Measurements from ENCODE around the gene ZNF488.

The ZNF488 gene

DNA sequence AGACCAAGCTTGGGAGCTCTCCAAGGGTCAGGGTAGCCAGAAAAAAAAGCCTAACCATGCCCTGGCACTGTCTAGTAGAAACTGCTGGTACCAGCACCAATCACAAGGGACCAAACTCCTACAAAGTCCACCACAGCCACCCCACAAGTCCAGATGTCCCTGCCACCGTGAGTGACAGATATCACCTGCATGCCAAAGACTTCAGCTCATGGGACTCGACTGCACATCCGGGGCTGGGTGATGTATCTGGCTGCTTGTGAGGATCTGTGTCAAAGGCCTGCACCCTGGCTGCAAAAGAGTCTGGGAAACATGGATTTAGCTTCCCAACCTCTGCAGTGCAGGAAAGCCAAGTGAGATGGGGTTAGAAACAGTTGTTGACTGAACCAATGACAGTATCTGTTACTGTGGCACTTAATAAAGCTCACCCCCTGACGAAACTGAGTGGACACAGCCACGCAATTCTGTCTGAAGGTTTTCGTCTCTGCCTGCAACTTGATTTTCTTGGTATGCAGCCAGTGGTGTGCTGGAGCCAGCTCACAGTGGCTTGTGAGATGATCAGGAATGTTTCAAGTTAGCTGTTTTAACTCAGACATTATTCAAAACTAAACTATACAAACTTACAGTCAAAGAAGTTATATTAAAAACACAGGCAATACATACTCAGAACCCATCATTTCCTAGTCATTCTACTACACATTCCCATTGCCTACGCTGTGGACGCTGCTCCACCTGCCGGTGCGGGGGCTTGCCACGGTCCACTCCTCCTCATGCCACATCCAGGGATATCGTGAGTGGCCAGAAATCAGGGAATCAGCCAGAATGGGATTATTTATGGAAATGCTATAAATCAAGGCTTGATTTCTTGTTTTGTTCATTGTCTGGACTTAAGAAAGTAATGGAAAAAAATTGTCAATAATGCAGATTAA, 9.2 kb downstream of the ZNF488 start:
- Histone ChIP-seq H3K9ac (no peak overlapping the region), H3K4me1 (peaks cover 38% of the 10 kb centered on the region), H3K36me3 (no peaks in the 10 kb centered on the region), H3K27ac (no peak overlapping the region), H4K20me1 (no peaks in the 10 kb centered on the region), H3K4me3 (no peak overlapping the region), H3K4me2 (no peak overlapping the region), H3K27me3 (peaks cover 15% of the 10 kb centered on the region), H3K9me3 (no peaks in the 10 kb centered on the region)
- no peak for TF ChIP-seq Cebpa-rat (IDR thresholded peaks at IDR 0.05)

DNA sequence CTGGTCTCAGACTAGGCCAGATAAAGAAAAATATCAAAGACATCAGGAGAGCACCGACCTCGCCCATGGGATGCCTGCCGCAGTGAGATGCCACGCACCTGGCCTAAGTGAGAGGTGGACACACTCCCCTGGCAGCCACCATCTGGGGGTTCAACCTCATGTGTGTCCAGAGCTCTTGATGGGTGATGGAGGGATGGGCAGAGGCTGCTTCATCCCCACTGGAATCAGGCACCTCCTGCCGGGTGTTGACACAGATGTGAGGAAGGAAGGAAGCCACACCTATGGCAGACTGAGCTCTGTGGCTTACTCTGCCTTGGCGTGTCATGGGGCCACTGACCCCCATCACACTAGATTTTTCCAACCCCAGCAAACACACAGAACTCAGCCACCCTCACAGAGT, 11.4 kb downstream of the ZNF488 start:
- no peaks in the 10 kb centered on the region for H3K36me3 ChIP-seq
- TF ChIP-seq Cebpa-rat (IDR thresholded peaks at IDR 0.05): no peak
- no peak overlapping the region for H3K4me3 ChIP-seq
- H3K9ac ChIP-seq: no peak overlapping the region
- H4K20me1 ChIP-seq: no peaks in the 10 kb centered on the region
- peaks cover 10% of the 10 kb centered on the region for H3K27me3 ChIP-seq
- H3K9me3 ChIP-seq: no peaks in the 10 kb centered on the region
- no peak overlapping the region for H3K27ac ChIP-seq
- H3K4me1 ChIP-seq: peaks cover 38% of the 10 kb centered on the region
- peak overlapping the region; percentile 33; the same call in 1 of the 2 replicates for H3K4me2 ChIP-seq

DNA sequence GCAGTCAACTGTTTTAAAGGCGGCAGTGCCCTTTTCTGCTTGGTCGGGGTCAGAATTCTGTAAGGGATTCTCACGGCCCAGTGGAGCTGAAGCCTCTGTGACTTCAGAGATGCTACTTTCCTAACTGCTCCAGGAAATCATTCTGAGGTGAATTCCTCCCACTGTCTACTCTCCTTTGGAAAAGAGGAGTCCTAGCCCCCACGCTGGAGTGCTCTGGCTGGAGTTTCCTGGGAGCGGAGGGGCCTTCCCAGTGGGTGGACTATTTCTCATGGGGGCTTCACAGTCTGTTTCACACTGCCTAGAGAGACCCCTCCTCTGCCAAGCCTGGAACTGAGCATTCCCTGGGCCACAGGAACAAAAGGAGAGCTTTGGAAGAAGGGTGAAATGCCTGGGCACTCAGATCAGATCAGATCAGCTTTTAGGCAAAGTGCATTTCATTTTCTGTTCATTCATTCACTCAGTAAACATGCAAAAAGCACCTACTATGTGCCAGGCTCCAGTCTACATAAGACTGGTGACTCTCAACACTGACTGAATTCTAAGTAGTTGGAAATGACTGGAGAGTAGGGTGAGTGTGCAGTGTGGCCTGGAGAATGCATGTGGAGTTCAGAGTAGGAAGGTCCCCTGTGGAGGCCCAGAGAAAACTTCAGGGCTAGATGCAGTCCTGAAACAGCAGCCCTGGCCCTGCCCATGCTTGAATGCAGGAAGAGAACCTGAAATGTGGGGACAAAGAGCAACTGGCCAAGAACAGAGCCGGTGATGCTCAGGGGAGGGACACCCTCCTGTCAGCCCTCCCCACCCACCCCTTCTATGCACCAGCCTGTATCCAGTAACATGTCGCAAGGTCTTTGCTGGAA, 12.2 kb downstream of the ZNF488 start:
- no peak overlapping the region for H3K27ac ChIP-seq
- peaks cover 36% of the 10 kb centered on the region for H3K4me1 ChIP-seq
- H3K9ac ChIP-seq: no peak overlapping the region
- no peaks in the 10 kb centered on the region for H3K9me3 ChIP-seq
- no peaks in the 10 kb centered on the region for H3K36me3 ChIP-seq
- TF ChIP-seq Cebpa-rat (IDR thresholded peaks at IDR 0.05): no peak
- H3K27me3 ChIP-seq: peaks cover 3% of the 10 kb centered on the region
- no peak overlapping the region for H3K4me3 ChIP-seq
- H3K4me2 ChIP-seq: no peak overlapping the region
- no peaks in the 10 kb centered on the region for H4K20me1 ChIP-seq

DNA sequence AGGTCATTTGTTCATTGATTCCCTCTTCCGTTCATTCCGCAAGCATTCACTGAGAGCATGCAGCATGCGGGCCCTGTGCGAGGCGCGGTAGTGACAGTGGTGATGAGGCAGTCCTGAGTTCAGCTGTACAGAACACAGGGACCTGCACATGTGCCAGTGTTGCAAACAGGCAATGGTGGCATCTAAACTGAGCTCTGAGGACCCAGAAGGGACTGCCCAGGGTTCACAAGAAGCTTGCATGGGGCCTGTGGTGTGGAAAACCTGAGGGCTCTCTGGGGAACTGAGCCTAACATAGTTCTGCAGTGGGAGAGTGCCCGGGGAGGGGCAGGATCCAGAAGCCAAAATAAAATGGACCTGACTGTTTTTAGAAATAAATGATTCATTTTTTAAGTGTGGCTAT, 13.2 kb downstream of the ZNF488 start:
- H3K36me3 ChIP-seq: no peaks in the 10 kb centered on the region
- no peak overlapping the region for H3K9ac ChIP-seq
- no peak for TF ChIP-seq Cebpa-rat (IDR thresholded peaks at IDR 0.05)
- no peak overlapping the region for H3K4me3 ChIP-seq
- H3K27ac ChIP-seq: no peak overlapping the region
- H4K20me1 ChIP-seq: no peaks in the 10 kb centered on the region
- no peaks in the 10 kb centered on the region for H3K9me3 ChIP-seq
- peak overlapping the region; percentile 15; the same call in 1 of the 2 replicates for H3K4me2 ChIP-seq
- no peaks in the 10 kb centered on the region for H3K27me3 ChIP-seq
- peaks cover 34% of the 10 kb centered on the region for H3K4me1 ChIP-seq

DNA sequence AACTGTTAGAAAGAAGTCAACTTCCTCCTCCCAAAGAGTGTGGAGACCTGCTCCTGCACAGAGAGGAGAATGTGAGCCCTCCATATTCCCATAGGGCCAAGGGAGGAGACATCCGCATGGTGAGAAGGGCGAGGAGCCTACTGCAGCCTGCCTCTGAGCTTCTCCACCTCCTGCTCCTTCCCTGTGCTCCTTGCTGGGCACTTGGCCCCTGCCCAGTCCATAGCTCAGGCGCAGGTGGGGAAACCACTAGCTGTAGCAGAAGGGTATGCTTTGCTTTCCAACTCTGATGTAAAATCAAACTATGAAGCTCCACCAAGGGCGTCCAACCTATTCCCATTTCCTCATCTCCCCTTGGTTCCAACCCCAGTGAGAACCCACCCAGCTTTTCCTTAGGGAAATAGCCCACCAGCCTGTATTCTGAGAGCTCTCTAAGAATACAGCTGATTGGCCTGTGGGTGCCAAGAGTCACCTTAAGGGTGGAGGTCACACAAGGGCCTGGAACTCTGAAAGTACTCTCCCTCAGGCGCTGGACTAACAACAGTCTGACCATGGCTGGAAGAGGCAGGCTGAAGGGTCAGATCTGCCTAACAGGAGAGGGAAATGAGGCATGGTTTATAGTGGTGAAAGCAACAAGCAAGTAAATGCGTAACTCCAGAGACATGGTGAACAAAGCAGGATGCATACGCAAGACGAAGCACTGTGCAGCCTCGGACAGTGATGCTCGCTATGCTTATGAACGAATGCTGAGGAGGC, 13.9 kb downstream of the ZNF488 start:
- Histone ChIP-seq H3K9me3 (no peaks in the 10 kb centered on the region), H3K27ac (no peak overlapping the region)

DNA sequence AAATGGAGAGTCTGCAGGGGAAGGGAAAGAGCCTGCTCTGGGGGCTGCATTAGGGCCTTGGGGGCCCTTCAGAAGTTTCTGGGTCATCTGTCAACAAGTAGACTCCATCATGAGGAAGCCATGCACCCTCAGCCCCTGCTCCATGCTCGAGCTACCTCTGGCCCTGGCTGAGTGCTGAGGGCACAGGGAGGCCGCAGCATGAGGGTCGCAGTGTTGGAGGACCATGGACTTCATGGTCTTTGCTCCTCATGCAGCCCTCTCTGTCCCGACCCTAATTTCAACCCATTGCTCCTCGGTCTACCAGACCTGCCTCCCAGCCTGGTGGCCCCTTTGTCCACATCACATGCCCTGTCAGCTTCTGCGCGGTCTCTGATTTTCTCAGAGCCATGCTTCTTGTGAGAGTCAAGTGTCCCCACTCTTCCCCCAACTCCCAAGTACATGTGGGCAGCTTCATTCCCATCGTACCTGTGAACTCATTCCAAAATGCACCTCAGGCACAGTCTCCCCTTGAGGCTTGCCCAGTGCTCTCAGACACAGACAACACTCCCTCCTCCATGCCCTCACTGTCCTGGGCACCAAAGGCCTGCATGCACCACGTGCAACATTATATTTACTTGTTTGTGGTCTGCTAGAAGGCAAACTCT, 14.7 kb downstream of the ZNF488 start:
- Histone ChIP-seq H3K27ac (no peak overlapping the region), H4K20me1 (no peaks in the 10 kb centered on the region), H3K4me2 (0 out of 2 replicates have a peak overlapping the region, but pooled peaks have one; percentile 3), H3K9me3 (no peaks in the 10 kb centered on the region), H3K4me1 (peaks cover 34% of the 10 kb centered on the region), H3K36me3 (no peaks in the 10 kb centered on the region), H3K27me3 (no peaks in the 10 kb centered on the region), H3K9ac (no peak overlapping the region), H3K4me3 (no peak overlapping the region)
- TF ChIP-seq Cebpa-rat (IDR thresholded peaks at IDR 0.05): no peak

More for the DNA sequence above, 13.9 kb downstream of the ZNF488 start:
- Histone ChIP-seq H3K4me2 (0 out of 2 replicates have a peak overlapping the region, but pooled peaks have one; percentile 15), H3K36me3 (no peaks in the 10 kb centered on the region), H4K20me1 (no peaks in the 10 kb centered on the region), H3K27me3 (no peaks in the 10 kb centered on the region), H3K4me3 (no peak overlapping the region), H3K4me1 (peaks cover 34% of the 10 kb centered on the region), H3K9ac (no peak overlapping the region)
- TF ChIP-seq Cebpa-rat (IDR thresholded peaks at IDR 0.05): no peak

DNA sequence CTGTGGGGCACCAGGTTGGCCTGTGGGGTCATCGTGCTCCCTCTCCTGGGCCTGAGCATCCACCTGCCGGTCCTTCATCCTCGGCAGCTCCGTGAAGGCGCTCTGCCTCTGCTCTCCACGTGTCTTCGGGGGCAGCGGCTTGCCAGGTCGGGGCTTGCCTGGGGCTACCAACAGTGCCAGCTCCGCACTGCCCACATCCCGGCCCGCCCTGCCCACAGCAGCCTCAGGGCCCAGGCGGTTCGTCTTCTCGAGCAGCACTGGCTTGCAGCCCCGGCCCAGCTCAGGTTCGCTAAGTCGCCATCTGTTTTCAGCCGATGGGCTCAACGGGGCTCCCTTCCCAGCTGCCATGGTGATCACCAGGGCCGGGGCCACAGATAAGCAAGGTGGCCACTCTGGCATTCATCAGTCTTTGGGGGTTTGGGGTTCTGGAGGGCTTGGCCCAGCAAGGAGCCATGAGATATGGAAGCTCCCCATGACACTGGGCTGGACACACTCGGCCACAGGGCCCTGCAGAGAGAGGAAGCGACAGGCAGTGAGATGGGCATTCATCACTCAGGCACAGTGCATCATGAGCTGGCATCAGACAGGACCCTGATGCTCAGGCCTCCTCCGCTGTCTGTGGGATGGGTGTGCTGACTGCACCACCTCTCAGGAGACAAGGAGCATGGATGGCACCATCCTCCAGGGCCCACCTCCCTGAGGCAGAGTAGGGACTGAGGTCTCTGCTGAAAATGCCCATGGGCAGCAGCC, 15.5 kb downstream of the ZNF488 start:
- no peak for TF ChIP-seq Cebpa-rat (IDR thresholded peaks at IDR 0.05)

DNA sequence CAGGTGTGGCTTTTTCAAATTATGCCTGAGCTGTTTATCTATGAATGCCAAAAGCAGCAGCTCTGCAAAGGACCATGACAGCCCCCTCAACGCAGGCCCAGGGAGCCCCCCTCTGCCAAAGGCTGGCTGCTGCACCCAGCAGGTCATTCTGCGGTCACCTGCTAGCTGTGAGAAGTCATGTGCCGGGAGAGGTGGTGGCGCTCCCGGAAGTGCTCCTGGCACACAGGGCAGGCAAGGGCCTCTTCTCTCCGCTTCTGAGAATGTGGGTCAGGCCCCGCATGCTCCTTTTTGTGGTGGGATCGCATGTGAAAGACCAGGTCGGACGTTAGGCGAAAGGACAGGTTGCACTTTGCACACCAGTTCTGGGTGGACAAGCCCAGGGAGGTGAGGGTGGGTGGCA, 16.4 kb downstream of the ZNF488 start:
- no peak for TF ChIP-seq Cebpa-rat (IDR thresholded peaks at IDR 0.05)
- Histone ChIP-seq H4K20me1 (no peaks in the 10 kb centered on the region), H3K36me3 (no peaks in the 10 kb centered on the region)

More for the DNA sequence above, 15.5 kb downstream of the ZNF488 start:
- H3K4me3 ChIP-seq: no peak overlapping the region
- H3K9me3 ChIP-seq: no peaks in the 10 kb centered on the region
- no peak overlapping the region for H3K9ac ChIP-seq
- peak overlapping the region; percentile 42; the same call in 1 of the 2 replicates for H3K4me2 ChIP-seq
- H3K27me3 ChIP-seq: no peaks in the 10 kb centered on the region
- H3K36me3 ChIP-seq: no peaks in the 10 kb centered on the region
- no peaks in the 10 kb centered on the region for H4K20me1 ChIP-seq
- no peak overlapping the region for H3K27ac ChIP-seq
- peaks cover 34% of the 10 kb centered on the region for H3K4me1 ChIP-seq

More for the DNA sequence above, 16.4 kb downstream of the ZNF488 start:
- H3K27me3 ChIP-seq: no peaks in the 10 kb centered on the region
- no peak overlapping the region for H3K4me3 ChIP-seq
- peaks cover 28% of the 10 kb centered on the region for H3K4me1 ChIP-seq
- H3K9ac ChIP-seq: no peak overlapping the region
- H3K4me2 ChIP-seq: peak overlapping the region; percentile 42
- H3K9me3 ChIP-seq: no peaks in the 10 kb centered on the region
- H3K27ac ChIP-seq: no peak overlapping the region

All from BLaER1 (cell line).